Measurements from ENCODE around the gene ZDHHC21.

Gene ZDHHC21

DNA sequence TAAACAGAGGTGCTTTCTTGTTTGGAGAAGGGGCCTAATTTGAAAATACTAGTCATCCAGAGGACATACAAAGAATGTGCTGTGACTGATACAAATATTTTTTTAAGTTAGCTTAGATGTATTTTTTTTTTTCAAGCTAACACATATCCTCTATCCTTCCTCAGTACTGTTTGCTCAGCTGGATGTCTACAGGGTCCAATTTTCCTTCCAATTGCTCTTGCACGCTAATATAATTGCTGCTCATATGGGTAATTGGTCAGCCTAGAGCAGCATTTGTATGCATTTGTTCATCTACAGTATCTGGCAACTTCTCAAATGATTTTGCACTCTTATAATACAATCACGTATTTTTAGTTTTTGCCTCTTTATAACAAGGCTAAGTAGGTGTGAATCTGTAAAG is 84.7 kb downstream of the ZDHHC21 start (continued):
- TF ChIP-seq TSHZ2 (CRISPR knock-in tag; IDR thresholded peaks at IDR 0.05) (no peak), ESRRG (CRISPR knock-in tag; IDR thresholded peaks at IDR 0.05) (no peak), ZNF565 (CRISPR knock-in tag; conservative IDR thresholded peaks at IDR 0.05; ENCODE audit: low read depth) (no peak), CREB5 (CRISPR knock-in tag; IDR thresholded peaks at IDR 0.05; ENCODE audit: low read depth) (no peak), ZNF70 (CRISPR knock-in tag; IDR thresholded peaks at IDR 0.05) (no peak)
- TF ChIP-seq, protein P1, sequence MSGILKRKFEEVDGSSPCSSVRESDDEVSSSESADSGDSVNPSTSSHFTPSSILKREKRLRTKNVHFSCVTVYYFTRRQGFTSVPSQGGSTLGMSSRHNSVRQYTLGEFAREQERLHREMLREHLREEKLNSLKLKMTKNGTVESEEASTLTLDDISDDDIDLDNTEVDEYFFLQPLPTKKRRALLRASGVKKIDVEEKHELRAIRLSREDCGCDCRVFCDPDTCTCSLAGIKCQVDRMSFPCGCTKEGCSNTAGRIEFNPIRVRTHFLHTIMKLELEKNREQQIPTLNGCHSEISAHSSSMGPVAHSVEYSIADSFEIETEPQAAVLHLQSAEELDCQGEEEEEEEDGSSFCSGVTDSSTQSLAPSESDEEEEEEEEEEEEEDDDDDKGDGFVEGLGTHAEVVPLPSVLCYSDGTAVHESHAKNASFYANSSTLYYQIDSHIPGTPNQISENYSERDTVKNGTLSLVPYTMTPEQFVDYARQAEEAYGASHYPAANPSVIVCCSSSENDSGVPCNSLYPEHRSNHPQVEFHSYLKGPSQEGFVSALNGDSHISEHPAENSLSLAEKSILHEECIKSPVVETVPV (CRISPR knock-in tag; IDR thresholded peaks at IDR 0.05): no peak

DNA sequence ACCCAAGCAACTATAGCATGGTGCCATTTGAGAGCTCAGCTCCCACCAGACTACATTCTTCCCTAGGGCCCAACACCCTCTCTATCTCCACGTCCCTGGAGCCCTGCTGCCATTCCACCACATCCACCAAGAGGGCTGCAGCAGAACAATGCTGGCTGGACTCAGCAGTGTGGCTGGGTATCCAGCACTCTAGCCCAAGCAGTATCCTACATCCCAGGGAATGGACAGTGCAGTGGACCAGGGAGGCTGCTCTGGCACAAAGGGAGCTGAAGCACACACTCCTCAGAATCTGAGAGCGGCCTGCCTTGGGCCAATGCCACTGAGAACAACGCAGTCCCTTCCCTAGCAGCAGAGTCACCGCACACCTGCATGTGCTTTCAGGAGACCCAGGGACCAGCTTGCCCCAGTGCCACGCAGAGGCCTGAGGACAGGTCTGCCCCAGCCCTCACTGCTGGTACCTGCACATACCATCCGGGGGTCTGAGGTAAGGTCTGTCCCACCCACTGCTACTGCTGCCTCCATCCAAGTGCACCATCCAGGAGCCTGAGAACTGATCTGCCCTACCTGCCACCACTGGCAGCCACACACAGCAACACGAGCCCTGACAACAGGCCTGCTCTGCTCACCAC is 95.9 kb downstream of the ZDHHC21 start:
- ATAC-seq: no peak
- TF ChIP-seq, protein P2, sequence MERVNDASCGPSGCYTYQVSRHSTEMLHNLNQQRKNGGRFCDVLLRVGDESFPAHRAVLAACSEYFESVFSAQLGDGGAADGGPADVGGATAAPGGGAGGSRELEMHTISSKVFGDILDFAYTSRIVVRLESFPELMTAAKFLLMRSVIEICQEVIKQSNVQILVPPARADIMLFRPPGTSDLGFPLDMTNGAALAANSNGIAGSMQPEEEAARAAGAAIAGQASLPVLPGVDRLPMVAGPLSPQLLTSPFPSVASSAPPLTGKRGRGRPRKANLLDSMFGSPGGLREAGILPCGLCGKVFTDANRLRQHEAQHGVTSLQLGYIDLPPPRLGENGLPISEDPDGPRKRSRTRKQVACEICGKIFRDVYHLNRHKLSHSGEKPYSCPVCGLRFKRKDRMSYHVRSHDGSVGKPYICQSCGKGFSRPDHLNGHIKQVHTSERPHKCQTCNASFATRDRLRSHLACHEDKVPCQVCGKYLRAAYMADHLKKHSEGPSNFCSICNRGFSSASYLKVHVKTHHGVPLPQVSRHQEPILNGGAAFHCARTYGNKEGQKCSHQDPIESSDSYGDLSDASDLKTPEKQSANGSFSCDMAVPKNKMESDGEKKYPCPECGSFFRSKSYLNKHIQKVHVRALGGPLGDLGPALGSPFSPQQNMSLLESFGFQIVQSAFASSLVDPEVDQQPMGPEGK (CRISPR knock-in tag; IDR thresholded peaks at IDR 0.05; ENCODE audit: borderline replicate concordance): no peak

DNA sequence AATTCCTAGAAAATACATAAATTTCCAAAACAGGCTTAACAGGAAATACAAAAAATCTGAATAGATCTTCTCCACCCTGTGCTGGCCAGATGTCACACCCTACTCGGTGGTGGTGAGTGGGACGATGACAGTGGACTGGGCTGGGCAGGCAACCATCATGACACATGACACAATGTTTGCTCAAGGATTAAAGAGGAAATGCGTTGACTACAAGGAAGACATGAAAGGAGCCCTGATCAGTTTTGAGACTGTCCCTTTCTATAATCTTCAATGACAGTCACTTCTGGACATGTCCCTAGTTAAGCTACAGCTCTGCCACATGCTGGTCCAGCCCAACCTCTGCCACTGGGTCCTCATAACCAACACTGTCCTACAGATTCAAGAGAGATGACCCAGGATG is 99.8 kb downstream of the ZDHHC21 start:
- no peak for ATAC-seq
- no peak for TF ChIP-seq TSHZ2 (CRISPR knock-in tag; IDR thresholded peaks at IDR 0.05)
- TF ChIP-seq TCF4 (CRISPR knock-in tag; IDR thresholded peaks at IDR 0.05; ENCODE audit: borderline replicate concordance): no peak
- TF ChIP-seq PPARA (CRISPR knock-in tag; IDR thresholded peaks at IDR 0.05; ENCODE audit: borderline replicate concordance): no peak
- no peak for TF ChIP-seq ESRRG (CRISPR knock-in tag; IDR thresholded peaks at IDR 0.05)
- TF ChIP-seq ZNF70 (CRISPR knock-in tag; IDR thresholded peaks at IDR 0.05): no peak
- TF ChIP-seq ZNF8 (CRISPR knock-in tag; IDR thresholded peaks at IDR 0.05): no peak
- no peak for TF ChIP-seq BACH2 (CRISPR knock-in tag; IDR thresholded peaks at IDR 0.05; ENCODE audit: borderline replicate concordance)
- no peak for TF ChIP-seq CSDC2 (CRISPR knock-in tag; IDR thresholded peaks at IDR 0.05)
- no peak for TF ChIP-seq TOX (CRISPR knock-in tag; IDR thresholded peaks at IDR 0.05; ENCODE audit: borderline replicate concordance)
- no peak for TF ChIP-seq ZFP30 (CRISPR knock-in tag; IDR thresholded peaks at IDR 0.05)
- TF ChIP-seq ZC3H10 (CRISPR knock-in tag; IDR thresholded peaks at IDR 0.05): no peak
- TF ChIP-seq, protein P1 (CRISPR knock-in tag; IDR thresholded peaks at IDR 0.05): no peak
- TF ChIP-seq, protein P2 (CRISPR knock-in tag; IDR thresholded peaks at IDR 0.05; ENCODE audit: borderline replicate concordance): no peak
- no peak for TF ChIP-seq SNAI2 (CRISPR knock-in tag; IDR thresholded peaks at IDR 0.05)
- TF ChIP-seq ZFP3 (CRISPR knock-in tag; IDR thresholded peaks at IDR 0.05): no peak
